Uterus (tissue), 4 donors: ENCODE results near the gene HSD17B7. TPM values are rescaled to one million over a fixed set of nuclear protein-coding genes. Genes with fewer than 3 reads are reported as not detected.

Source experiments
- DNase-seq, 2 donors: peaks; one replicate each; pipeline ENCODE4 v3.0.0-alpha.2; 2019 to 2020
- H3K27ac ChIP-seq, 2 donors: fragments of 200-600 bp; sonication (generic); 1 replicate in 1 of 2; 2 replicates in 1 of 2; pipeline ENCODE4 v1.5.1; 2016 to 2018
- H3K27me3 ChIP-seq, 2 donors: fragments of 200-600 bp; sonication (generic); one replicate each; pipeline ENCODE4 v1.5.1; 2018 to 2019; ENCODE audit warnings: control low read depth in 1 of 2
- H3K36me3 ChIP-seq, 2 donors: fragments of 200-600 bp; sonication (generic); one replicate each; pipeline ENCODE4 v1.5.1; 2019; ENCODE audit warnings: control low read depth in 1 of 2
- H3K4me1 ChIP-seq, 2 donors: fragments of 200-600 bp; sonication (generic); one replicate each; pipeline ENCODE4 v1.5.1; 2018 to 2019; ENCODE audit warnings: control low read depth in 1 of 2
- H3K4me3 ChIP-seq, 2 donors: fragments of 200-600 bp; sonication (generic); 1 replicate in 1 of 2; 2 replicates in 1 of 2; pipeline ENCODE4 v1.5.1; 2018 to 2019; ENCODE audit warnings: mild to moderate bottlenecking in 1 of 2
- H3K9me3 ChIP-seq, 2 donors: fragments of 200-600 bp; sonication (generic); one replicate each; pipeline ENCODE4 v1.5.1; 2019; ENCODE audit warnings: control low read depth in 1 of 2
- POLR2A ChIP-seq, 2 donors: fragments of 450-650 bp; IDR thresholded peaks; one replicate each; pipeline ENCODE4 v1.6.1; 2016; ENCODE audit warnings: antibody characterized with exemption in 2 of 2, mild to moderate bottlenecking in 1 of 2, moderate library complexity in 1 of 2
- intact Hi-C: fragments of 100-400 bp; cut with DNase I; formaldehyde crosslinking; loops from one replicate; pipeline ENCODE4 v1.15.1; 2023; ENCODE audit warnings: low total_unique reads
- small RNA-seq: library from RNA; depleted of rRNA; stranded (forward); fragments of <200 nt; gene quantifications from one replicate; pipeline ENCODE3, GENCODE V24; 2016
- total RNA-seq, 4 donors: library from RNA; depleted of rRNA in 3 of 4; stranded (reverse); fragments of >200 nt in 3 of 4; gene quantifications; one replicate each; pipeline versions ENCODE4 v1.1.0 to v1.2.4, GENCODE V29; 2014 to 2023
- TF ChIP-seq, protein P1 (sequence below), 4 experiments: fragments of 200-600 bp in 2 of 4; fragments of 450-650 bp in 2 of 4; sonication (generic) in 2 of 4; IDR thresholded peaks; one replicate each; pipeline ENCODE4 v1.5.1; 2016 to 2019; ENCODE audit warnings: antibody characterized with exemption in 4 of 4, mild to moderate bottlenecking in 2 of 4, moderate library complexity in 1 of 4
- donor health status: DM: yes; HTN: yes; CAD: no.

Gene HSD17B7
- total RNA-seq, 4 donors from 2014 or later, result 3.1 to 24.7 (median 10.3) TPM

- TF ChIP-seq, protein P1, sequence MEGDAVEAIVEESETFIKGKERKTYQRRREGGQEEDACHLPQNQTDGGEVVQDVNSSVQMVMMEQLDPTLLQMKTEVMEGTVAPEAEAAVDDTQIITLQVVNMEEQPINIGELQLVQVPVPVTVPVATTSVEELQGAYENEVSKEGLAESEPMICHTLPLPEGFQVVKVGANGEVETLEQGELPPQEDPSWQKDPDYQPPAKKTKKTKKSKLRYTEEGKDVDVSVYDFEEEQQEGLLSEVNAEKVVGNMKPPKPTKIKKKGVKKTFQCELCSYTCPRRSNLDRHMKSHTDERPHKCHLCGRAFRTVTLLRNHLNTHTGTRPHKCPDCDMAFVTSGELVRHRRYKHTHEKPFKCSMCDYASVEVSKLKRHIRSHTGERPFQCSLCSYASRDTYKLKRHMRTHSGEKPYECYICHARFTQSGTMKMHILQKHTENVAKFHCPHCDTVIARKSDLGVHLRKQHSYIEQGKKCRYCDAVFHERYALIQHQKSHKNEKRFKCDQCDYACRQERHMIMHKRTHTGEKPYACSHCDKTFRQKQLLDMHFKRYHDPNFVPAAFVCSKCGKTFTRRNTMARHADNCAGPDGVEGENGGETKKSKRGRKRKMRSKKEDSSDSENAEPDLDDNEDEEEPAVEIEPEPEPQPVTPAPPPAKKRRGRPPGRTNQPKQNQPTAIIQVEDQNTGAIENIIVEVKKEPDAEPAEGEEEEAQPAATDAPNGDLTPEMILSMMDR (IDR thresholded peaks at IDR 0.05), result no peak
- no peak for TF ChIP-seq POLR2A (IDR thresholded peaks at IDR 0.05)
- Histone ChIP-seq H3K27me3 (no peaks in the 10 kb centered on the region), H3K4me1 (no peaks in the 10 kb centered on the region), H3K4me3 (no peak overlapping the region), H3K36me3 (no peaks in the 10 kb centered on the region), H3K9me3 (no peaks in the 10 kb centered on the region), H3K27ac (no peak overlapping the region)
- intact Hi-C loops, result no loop called here
- no peak for DNase-seq
These were observed 68.7 kb downstream of the HSD17B7 start for GRCh38 chr1:162859191-162859590.

DNA sequence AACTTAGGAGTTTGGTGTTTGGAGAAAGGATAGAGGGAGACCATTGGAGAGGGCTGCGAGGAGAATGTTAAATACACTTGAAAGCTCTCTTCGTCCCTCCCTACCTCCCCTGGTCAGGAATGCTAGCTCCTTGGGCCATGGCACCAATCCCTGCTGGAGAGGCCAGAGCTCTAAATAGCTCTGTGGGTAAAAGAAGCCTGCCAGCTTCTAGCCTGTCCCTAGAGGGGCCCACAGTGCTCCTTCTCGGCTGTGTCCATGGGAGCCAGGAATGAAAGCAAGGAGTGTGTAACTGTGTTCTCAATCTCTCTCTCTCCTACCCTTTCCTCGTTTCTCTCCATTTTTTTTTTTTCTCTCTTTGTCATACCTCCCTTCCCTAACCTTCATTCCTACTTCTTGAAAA is 70.6 kb downstream of the HSD17B7 start, which contains the start of gene CCDC190:
TSS of gene CCDC190 (minus strand) at position 75 of the 400 bp plus-strand sequence. CDS start 1,529 bp downstream, outside the sequence.
- Histone ChIP-seq H3K4me1 (no peaks in the 10 kb centered on the region), H3K27ac (no peak within 1 kb of the TSS), H3K4me3 (no peak within 1 kb of the TSS), H3K9me3 (no peaks in the 10 kb centered on the region), H3K27me3 (no peaks in the 10 kb centered on the region), H3K36me3 (no peaks in the 10 kb centered on the region)
- intact Hi-C loops, result no loop called here
- TF ChIP-seq, protein P1 (IDR thresholded peaks at IDR 0.05), result no peak
- no peak for TF ChIP-seq POLR2A (IDR thresholded peaks at IDR 0.05)
- no peak for DNase-seq

GRCh38 chr1:162861625-162862024 is 71.1 kb downstream of the HSD17B7 start:
- no peaks in the 10 kb centered on the region for H3K9me3 ChIP-seq
- intact Hi-C loops, result no loop called here
- TF ChIP-seq, protein P1 (IDR thresholded peaks at IDR 0.05), result no peak
- no peak for TF ChIP-seq POLR2A (IDR thresholded peaks at IDR 0.05)
- H3K27ac ChIP-seq, result no peak overlapping the region
- H3K4me3 ChIP-seq, result no peak overlapping the region
- H3K27me3 ChIP-seq, result no peaks in the 10 kb centered on the region
- H3K4me1 ChIP-seq, result no peaks in the 10 kb centered on the region
- no peaks in the 10 kb centered on the region for H3K36me3 ChIP-seq
- no peak for DNase-seq

Small RNA genes within 50 kb of the gene (small RNA-seq; reads per million reads assigned to genes)
- not detected for gene RN7SL861P

Other genes with a start within 250 kb of the HSD17B7 start
- 10 to 100 TPM; 17.7 to 66.5 (median 55.0) TPM for gene UAP1, start 229.0 kb upstream of the HSD17B7 start, total RNA-seq
- gene DDR2, start 158.2 kb upstream of the HSD17B7 start, total RNA-seq, result 100 to 1,000 TPM in 1 of 4 donors, 10 to 100 TPM in 3; 40.0 to 134 (median 74.7) TPM
- gene CCDC190, start 70.5 kb downstream of the HSD17B7 start, total RNA-seq, result under 1 TPM in 2 of 4 donors, not detected in 2; 0.07 to 0.76 TPM